Parathyroid adenoma (tissue), 2 donors: ENCODE measurements around the gene IL6R.

ENCODE experiments used
- H2AFZ ChIP-seq: fragments of 300-600 bp; sonication (generic); one replicate; pipeline ENCODE4 v1.7.0; 2017; ENCODE audit warnings: antibody characterized with exemption, mild to moderate bottlenecking
- H3K27ac ChIP-seq: fragments of 300-600 bp; sonication (generic); one replicate; pipeline ENCODE4 v1.7.0; 2017
- H3K27me3 ChIP-seq: fragments of 300-600 bp; sonication (generic); one replicate; pipeline ENCODE4 v1.7.0; 2017; ENCODE audit warnings: low read length; ENCODE audit not compliant: control insufficient read depth, insufficient read depth
- H3K36me3 ChIP-seq: fragments of 300-600 bp; sonication (generic); one replicate; pipeline ENCODE4 v1.7.0; 2017; ENCODE audit warnings: low read length; ENCODE audit not compliant: control insufficient read depth, insufficient read depth
- H3K4me1 ChIP-seq: fragments of 300-600 bp; sonication (generic); one replicate; pipeline ENCODE4 v1.7.0; 2017; ENCODE audit warnings: control low read depth
- H3K4me2 ChIP-seq: fragments of 300-600 bp; sonication (generic); one replicate; pipeline ENCODE4 v1.7.0; 2017; ENCODE audit warnings: low read length
- H3K4me3 ChIP-seq: fragments of 300-600 bp; sonication (generic); one replicate; pipeline ENCODE4 v1.7.0; 2017; ENCODE audit warnings: low read depth, low read length
- H3K79me2 ChIP-seq: fragments of 300-600 bp; sonication (generic); one replicate; pipeline ENCODE4 v1.7.0; 2017; ENCODE audit warnings: control low read depth
- H3K9ac ChIP-seq: fragments of 300-600 bp; sonication (generic); one replicate; pipeline ENCODE4 v1.7.0; 2017; ENCODE audit warnings: mild to moderate bottlenecking
- H3K9me3 ChIP-seq: fragments of 300-600 bp; sonication (generic); one replicate; pipeline ENCODE4 v1.7.0; 2017; ENCODE audit warnings: low read length; ENCODE audit not compliant: control insufficient read depth
- TF ChIP-seq, protein P1 (sequence below): fragments of 300-600 bp; sonication (generic); IDR thresholded peaks from one replicate; pipeline ENCODE4 v1.7.0; 2017; ENCODE audit warnings: antibody characterized with exemption, mild to moderate bottlenecking
- donor health status: primary hyperparathyroidism.

Gene IL6R

DNA sequence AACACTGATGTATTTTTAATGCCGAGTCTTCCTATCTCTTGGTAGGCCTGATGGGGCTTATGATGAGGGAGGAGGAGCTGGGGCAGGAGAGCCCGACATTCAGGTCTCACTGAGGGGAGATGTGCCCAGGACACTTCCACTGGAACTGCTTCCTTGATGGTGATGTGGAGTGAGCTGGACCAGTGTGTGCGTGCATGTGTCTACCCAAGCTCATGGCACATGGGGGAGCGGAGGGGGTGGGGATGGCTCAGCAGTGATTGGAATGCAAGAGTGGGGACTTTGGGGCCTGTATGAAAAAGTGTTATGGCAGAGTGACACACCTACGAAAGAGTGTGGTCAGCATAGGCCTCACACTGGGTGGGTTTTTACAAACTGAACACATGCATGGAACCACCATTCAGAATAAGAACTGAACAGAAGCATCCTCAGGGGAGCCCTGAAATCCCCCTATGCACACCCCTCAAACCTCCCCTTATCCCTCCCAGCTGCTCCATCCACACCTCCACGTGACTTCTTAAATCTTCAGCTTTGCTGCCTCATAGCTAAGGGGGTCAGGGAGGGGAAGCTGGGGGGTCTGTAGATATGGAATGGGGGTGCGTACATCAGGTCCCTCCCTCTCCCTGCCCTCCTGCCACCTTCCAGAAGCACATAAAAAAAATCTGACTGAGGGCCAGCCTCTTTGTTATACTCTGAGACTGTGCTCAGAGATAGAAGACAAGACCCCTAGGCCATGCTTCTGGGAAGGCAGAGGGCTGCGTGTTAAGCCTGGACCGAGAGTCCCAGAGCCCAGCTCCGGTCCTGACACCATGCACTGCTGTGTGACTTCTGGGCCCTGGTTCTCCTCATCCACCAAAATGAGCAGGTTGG lies 11.6 kb downstream of the IL6R start:
- no peak overlapping the region for H3K27ac ChIP-seq
- no peak overlapping the region for H2AFZ ChIP-seq
- no peaks in the 10 kb centered on the region for H3K79me2 ChIP-seq
- H3K9ac ChIP-seq, result no peak overlapping the region
- no peaks in the 10 kb centered on the region for H3K36me3 ChIP-seq
- H3K9me3 ChIP-seq, result no peaks in the 10 kb centered on the region
- H3K27me3 ChIP-seq, result no peaks in the 10 kb centered on the region
- H3K4me3 ChIP-seq, result no peak overlapping the region
- TF ChIP-seq, protein P1, sequence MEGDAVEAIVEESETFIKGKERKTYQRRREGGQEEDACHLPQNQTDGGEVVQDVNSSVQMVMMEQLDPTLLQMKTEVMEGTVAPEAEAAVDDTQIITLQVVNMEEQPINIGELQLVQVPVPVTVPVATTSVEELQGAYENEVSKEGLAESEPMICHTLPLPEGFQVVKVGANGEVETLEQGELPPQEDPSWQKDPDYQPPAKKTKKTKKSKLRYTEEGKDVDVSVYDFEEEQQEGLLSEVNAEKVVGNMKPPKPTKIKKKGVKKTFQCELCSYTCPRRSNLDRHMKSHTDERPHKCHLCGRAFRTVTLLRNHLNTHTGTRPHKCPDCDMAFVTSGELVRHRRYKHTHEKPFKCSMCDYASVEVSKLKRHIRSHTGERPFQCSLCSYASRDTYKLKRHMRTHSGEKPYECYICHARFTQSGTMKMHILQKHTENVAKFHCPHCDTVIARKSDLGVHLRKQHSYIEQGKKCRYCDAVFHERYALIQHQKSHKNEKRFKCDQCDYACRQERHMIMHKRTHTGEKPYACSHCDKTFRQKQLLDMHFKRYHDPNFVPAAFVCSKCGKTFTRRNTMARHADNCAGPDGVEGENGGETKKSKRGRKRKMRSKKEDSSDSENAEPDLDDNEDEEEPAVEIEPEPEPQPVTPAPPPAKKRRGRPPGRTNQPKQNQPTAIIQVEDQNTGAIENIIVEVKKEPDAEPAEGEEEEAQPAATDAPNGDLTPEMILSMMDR, result no peak
- no peak overlapping the region for H3K4me2 ChIP-seq
- peaks cover 8% of the 10 kb centered on the region for H3K4me1 ChIP-seq

DNA sequence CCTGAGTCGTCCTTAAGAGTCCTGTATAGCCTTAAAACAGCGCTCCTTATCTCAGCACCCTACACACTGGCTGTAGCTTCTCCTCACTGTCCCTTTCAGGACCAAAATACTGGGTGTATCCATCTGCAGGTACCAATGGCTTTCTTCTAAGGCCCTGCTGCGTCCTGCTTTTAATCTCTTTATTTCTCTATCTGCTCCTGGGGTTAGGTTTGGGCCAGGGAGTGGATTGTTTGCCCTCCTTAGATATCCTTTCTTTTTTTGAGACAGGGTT lies 12.1 kb downstream of the IL6R start:
- H3K4me1 ChIP-seq, result peaks cover 8% of the 10 kb centered on the region
- no peaks in the 10 kb centered on the region for H3K27me3 ChIP-seq
- no peaks in the 10 kb centered on the region for H3K79me2 ChIP-seq
- no peaks in the 10 kb centered on the region for H3K36me3 ChIP-seq
- H3K27ac ChIP-seq, result no peak overlapping the region
- no peak overlapping the region for H3K4me3 ChIP-seq
- H3K4me2 ChIP-seq, result no peak overlapping the region
- TF ChIP-seq, protein P1, result no peak
- no peak overlapping the region for H3K9ac ChIP-seq
- H3K9me3 ChIP-seq, result no peaks in the 10 kb centered on the region
- H2AFZ ChIP-seq, result no peak overlapping the region

DNA sequence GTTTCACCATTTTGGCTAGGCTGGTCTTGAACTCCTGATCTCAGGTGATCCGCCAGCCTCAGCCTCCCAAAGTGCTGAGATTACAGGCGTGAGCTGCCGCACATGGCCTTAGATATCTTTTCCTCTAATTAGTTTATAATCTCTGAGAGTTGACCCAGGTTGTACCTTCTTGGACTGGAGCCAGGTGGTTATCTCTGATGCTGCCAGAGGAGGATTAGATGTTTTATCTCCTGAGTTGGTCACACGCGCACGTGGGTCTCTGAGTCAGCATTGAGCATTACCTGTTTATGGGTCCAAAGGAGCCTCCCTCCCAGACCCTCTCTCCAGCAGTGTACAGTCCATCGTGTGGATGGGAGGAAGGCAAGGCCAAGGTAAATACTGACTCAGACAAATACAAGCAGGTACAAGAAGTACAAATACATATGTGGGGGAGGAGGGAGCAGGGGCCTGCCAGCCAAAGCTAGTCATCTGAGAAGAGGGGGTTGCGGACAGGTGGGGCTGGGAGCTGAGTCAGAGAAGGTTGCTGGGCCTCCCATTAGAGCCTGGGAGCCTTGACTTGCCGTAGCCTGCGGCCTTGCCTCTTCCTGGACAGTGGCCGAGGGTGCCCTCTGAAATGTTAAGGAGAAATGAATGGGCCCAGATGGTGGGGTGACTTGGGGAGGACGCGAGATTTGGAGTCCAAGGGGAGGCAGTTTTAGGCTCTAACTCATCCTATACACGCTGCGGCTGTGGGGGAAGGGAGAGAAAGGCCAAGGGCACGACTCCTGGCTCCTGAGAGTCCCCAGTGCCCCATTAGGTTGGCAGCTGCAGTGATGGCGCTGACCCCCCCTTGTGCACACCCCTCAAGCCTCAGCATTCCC lies 13.1 kb downstream of the IL6R start:
- Histone ChIP-seq H3K79me2 (no peaks in the 10 kb centered on the region), H3K27me3 (no peaks in the 10 kb centered on the region), H2AFZ (no peak overlapping the region), H3K4me3 (no peak overlapping the region), H3K9me3 (no peaks in the 10 kb centered on the region), H3K4me2 (no peak overlapping the region), H3K4me1 (peaks cover 8% of the 10 kb centered on the region), H3K27ac (no peak overlapping the region), H3K9ac (no peak overlapping the region), H3K36me3 (no peaks in the 10 kb centered on the region)
- TF ChIP-seq, protein P1, result no peak

DNA sequence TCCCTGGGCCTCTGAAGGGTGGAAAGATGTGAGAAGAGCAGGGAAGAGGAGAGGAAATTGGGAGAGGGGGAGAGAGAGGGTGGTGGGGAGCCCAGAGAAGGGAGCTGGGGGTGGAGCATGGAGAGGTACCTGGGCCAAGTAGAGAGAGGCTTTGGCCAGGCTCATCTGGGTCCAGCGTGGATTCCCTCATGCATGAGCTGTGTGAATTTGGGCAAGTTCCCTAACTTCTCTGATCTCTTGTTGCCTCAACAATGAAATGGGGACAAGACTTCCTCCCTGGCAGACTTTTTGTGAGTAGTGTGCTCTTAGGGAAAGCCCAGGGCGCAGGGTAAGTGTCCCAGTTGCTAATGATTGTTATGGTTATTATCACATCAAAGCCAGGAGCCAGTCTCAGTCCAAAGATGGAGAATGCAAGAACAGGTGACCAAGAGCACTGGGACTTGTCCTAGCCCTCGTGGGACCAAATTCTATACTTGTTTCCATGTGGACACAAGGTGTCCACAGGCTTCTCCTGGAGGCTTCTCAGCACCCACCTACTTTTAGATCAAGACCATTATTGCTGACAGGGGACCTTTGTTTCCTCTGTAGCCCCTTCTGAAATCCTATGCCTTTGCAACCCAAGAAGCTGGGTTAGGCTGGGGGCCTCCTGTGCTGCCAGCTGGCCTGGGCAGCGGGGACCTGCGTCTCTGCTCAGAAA lies 13.9 kb downstream of the IL6R start:
- Histone ChIP-seq H3K79me2 (no peaks in the 10 kb centered on the region), H3K4me1 (peaks cover 8% of the 10 kb centered on the region), H3K36me3 (no peaks in the 10 kb centered on the region), H3K27me3 (no peaks in the 10 kb centered on the region), H3K4me2 (no peak overlapping the region), H3K4me3 (no peak overlapping the region), H3K9ac (no peak overlapping the region), H3K27ac (peak overlapping the region; percentile 53), H2AFZ (peak overlapping the region; percentile 22), H3K9me3 (no peaks in the 10 kb centered on the region)
- TF ChIP-seq, protein P1, result no peak
